ENCODE results near the gene CLMN.

The CLMN gene

GRCh38 chr14:95162641-95163040, 157.1 kb downstream of the CLMN start:
- no peaks in the 10 kb centered on the region for H3K79me2 ChIP-seq (ENCODE audit: control insufficient read depth, insufficient read depth, low read length, unreplicated experiment)
- H3K4me1 ChIP-seq (ENCODE audit: control insufficient read depth, insufficient read depth, low read length, unreplicated experiment), result no peaks in the 10 kb centered on the region
- no peak overlapping the region for H2AFZ ChIP-seq (ENCODE audit: low read length, unreplicated experiment)
- no peaks in the 10 kb centered on the region for H3K36me3 ChIP-seq (ENCODE audit: insufficient read depth, low read length)
- no peaks in the 10 kb centered on the region for H3K27me3 ChIP-seq (ENCODE audit: insufficient read depth, low read length)
- no peak overlapping the region for H3K27ac ChIP-seq (ENCODE audit: low read depth, low read length)
- H3K4me3 ChIP-seq (ENCODE audit: low read depth, low read length), result no peak overlapping the region

GRCh38 chr14:95157327-95158189, 162.2 kb downstream of the CLMN start, which contains the start of gene DICER1:
Gene DICER1 (minus strand): TSS chr14:95157529. CDS start chr14:95133458, 24,071 bp downstream.
- H3K36me3 ChIP-seq (ENCODE audit: insufficient read depth, low read length), result no peaks in the 10 kb centered on the region
- H3K4me1 ChIP-seq (ENCODE audit: control insufficient read depth, insufficient read depth, low read length, unreplicated experiment), result peaks cover 20% of the 10 kb centered on the region
- H3K27ac ChIP-seq (ENCODE audit: low read depth, low read length), result peak within 1 kb of the TSS; percentile 64
- peak within 1 kb of the TSS; percentile 85 for H2AFZ ChIP-seq (ENCODE audit: low read length, unreplicated experiment)
- peak within 1 kb of the TSS; percentile 76 for H3K4me3 ChIP-seq (ENCODE audit: low read depth, low read length)
- no peaks in the 10 kb centered on the region for H3K27me3 ChIP-seq (ENCODE audit: insufficient read depth, low read length)
- peaks cover 45% of the 10 kb centered on the region for H3K79me2 ChIP-seq (ENCODE audit: control insufficient read depth, insufficient read depth, low read length, unreplicated experiment)

GRCh38 chr14:95157048-95157326, 162.7 kb downstream of the CLMN start:
- H3K27me3 ChIP-seq (ENCODE audit: insufficient read depth, low read length), result no peaks in the 10 kb centered on the region
- H3K27ac ChIP-seq (ENCODE audit: low read depth, low read length), result peak overlapping the region; percentile 45; the same call in 1 of the 2 replicates
- no peaks in the 10 kb centered on the region for H3K36me3 ChIP-seq (ENCODE audit: insufficient read depth, low read length)
- peak overlapping the region; percentile 85 for H2AFZ ChIP-seq (ENCODE audit: low read length, unreplicated experiment)
- peaks cover 51% of the 10 kb centered on the region for H3K79me2 ChIP-seq (ENCODE audit: control insufficient read depth, insufficient read depth, low read length, unreplicated experiment)
- peaks cover 20% of the 10 kb centered on the region for H3K4me1 ChIP-seq (ENCODE audit: control insufficient read depth, insufficient read depth, low read length, unreplicated experiment)
- peak overlapping the region; percentile 76 for H3K4me3 ChIP-seq (ENCODE audit: low read depth, low read length)

- H3K79me2 ChIP-seq (ENCODE audit: control insufficient read depth, insufficient read depth, low read length, unreplicated experiment), result peaks cover 56% of the 10 kb centered on the region
- peak overlapping the region; percentile 76 for H3K4me3 ChIP-seq (ENCODE audit: low read depth, low read length)
- peak overlapping the region; percentile 85 for H2AFZ ChIP-seq (ENCODE audit: low read length, unreplicated experiment)
- H3K27me3 ChIP-seq (ENCODE audit: insufficient read depth, low read length), result no peaks in the 10 kb centered on the region
- no peaks in the 10 kb centered on the region for H3K36me3 ChIP-seq (ENCODE audit: insufficient read depth, low read length)
- peak overlapping the region; percentile 45; the same call in 1 of the 2 replicates for H3K27ac ChIP-seq (ENCODE audit: low read depth, low read length)
- peaks cover 20% of the 10 kb centered on the region for H3K4me1 ChIP-seq (ENCODE audit: control insufficient read depth, insufficient read depth, low read length, unreplicated experiment)
These were observed 163.3 kb downstream of the CLMN start for GRCh38 chr14:95156161-95157047.

- Histone ChIP-seq H3K4me1 (ENCODE audit: control insufficient read depth, insufficient read depth, low read length, unreplicated experiment) (peaks cover 20% of the 10 kb centered on the region), H3K79me2 (ENCODE audit: control insufficient read depth, insufficient read depth, low read length, unreplicated experiment) (peaks cover 69% of the 10 kb centered on the region)
These were observed 164.7 kb downstream of the CLMN start for GRCh38 chr14:95155045-95155444.

GRCh38 chr14:95153866-95154265, 165.8 kb downstream of the CLMN start:
- H3K4me1 ChIP-seq (ENCODE audit: control insufficient read depth, insufficient read depth, low read length, unreplicated experiment), result peaks cover 20% of the 10 kb centered on the region

More at GRCh38 chr14:95155045-95155444, 164.7 kb downstream of the CLMN start:
- no peaks in the 10 kb centered on the region for H3K27me3 ChIP-seq (ENCODE audit: insufficient read depth, low read length)
- no peak overlapping the region for H2AFZ ChIP-seq (ENCODE audit: low read length, unreplicated experiment)
- peak overlapping the region; percentile 76 for H3K4me3 ChIP-seq (ENCODE audit: low read depth, low read length)
- no peaks in the 10 kb centered on the region for H3K36me3 ChIP-seq (ENCODE audit: insufficient read depth, low read length)
- H3K27ac ChIP-seq (ENCODE audit: low read depth, low read length), result no peak overlapping the region

GRCh38 chr14:95151561-95151960, 168.1 kb downstream of the CLMN start:
- H3K79me2 ChIP-seq (ENCODE audit: control insufficient read depth, insufficient read depth, low read length, unreplicated experiment), result peaks cover 99% of the 10 kb centered on the region
- no peak overlapping the region for H2AFZ ChIP-seq (ENCODE audit: low read length, unreplicated experiment)
- no peaks in the 10 kb centered on the region for H3K36me3 ChIP-seq (ENCODE audit: insufficient read depth, low read length)
- H3K27me3 ChIP-seq (ENCODE audit: insufficient read depth, low read length), result no peaks in the 10 kb centered on the region
- peaks cover 20% of the 10 kb centered on the region for H3K4me1 ChIP-seq (ENCODE audit: control insufficient read depth, insufficient read depth, low read length, unreplicated experiment)
- H3K4me3 ChIP-seq (ENCODE audit: low read depth, low read length), result no peak overlapping the region
- H3K27ac ChIP-seq (ENCODE audit: low read depth, low read length), result no peak overlapping the region

More at GRCh38 chr14:95153866-95154265, 165.8 kb downstream of the CLMN start:
- Histone ChIP-seq H3K27ac (ENCODE audit: low read depth, low read length) (no peak overlapping the region), H3K79me2 (ENCODE audit: control insufficient read depth, insufficient read depth, low read length, unreplicated experiment) (peaks cover 81% of the 10 kb centered on the region), H3K36me3 (ENCODE audit: insufficient read depth, low read length) (no peaks in the 10 kb centered on the region), H2AFZ (ENCODE audit: low read length, unreplicated experiment) (no peak overlapping the region), H3K27me3 (ENCODE audit: insufficient read depth, low read length) (no peaks in the 10 kb centered on the region), H3K4me3 (ENCODE audit: low read depth, low read length) (peak overlapping the region; percentile 76; the same call in 1 of the 2 replicates)

- Histone ChIP-seq H3K79me2 (ENCODE audit: control insufficient read depth, insufficient read depth, low read length, unreplicated experiment) (peaks cover 99% of the 10 kb centered on the region), H3K4me3 (ENCODE audit: low read depth, low read length) (no peak overlapping the region), H3K4me1 (ENCODE audit: control insufficient read depth, insufficient read depth, low read length, unreplicated experiment) (peaks cover 20% of the 10 kb centered on the region), H3K27ac (ENCODE audit: low read depth, low read length) (no peak overlapping the region), H3K27me3 (ENCODE audit: insufficient read depth, low read length) (no peaks in the 10 kb centered on the region), H3K36me3 (ENCODE audit: insufficient read depth, low read length) (no peaks in the 10 kb centered on the region), H2AFZ (ENCODE audit: low read length, unreplicated experiment) (no peak overlapping the region)
These were observed 168.8 kb downstream of the CLMN start for GRCh38 chr14:95150910-95151309.

GRCh38 chr14:95149441-95149840, 170.3 kb downstream of the CLMN start:
- H3K27ac ChIP-seq (ENCODE audit: low read depth, low read length), result no peak overlapping the region
- no peak overlapping the region for H3K4me3 ChIP-seq (ENCODE audit: low read depth, low read length)
- no peak overlapping the region for H2AFZ ChIP-seq (ENCODE audit: low read length, unreplicated experiment)
- H3K27me3 ChIP-seq (ENCODE audit: insufficient read depth, low read length), result no peaks in the 10 kb centered on the region
- peaks cover 7% of the 10 kb centered on the region for H3K4me1 ChIP-seq (ENCODE audit: control insufficient read depth, insufficient read depth, low read length, unreplicated experiment)
- H3K36me3 ChIP-seq (ENCODE audit: insufficient read depth, low read length), result no peaks in the 10 kb centered on the region
- peaks cover 96% of the 10 kb centered on the region for H3K79me2 ChIP-seq (ENCODE audit: control insufficient read depth, insufficient read depth, low read length, unreplicated experiment)

GRCh38 chr14:95147597-95147996, 172.1 kb downstream of the CLMN start:
- Histone ChIP-seq H3K79me2 (ENCODE audit: control insufficient read depth, insufficient read depth, low read length, unreplicated experiment) (peaks cover 94% of the 10 kb centered on the region), H3K4me3 (ENCODE audit: low read depth, low read length) (no peak overlapping the region), H3K4me1 (ENCODE audit: control insufficient read depth, insufficient read depth, low read length, unreplicated experiment) (peaks cover 11% of the 10 kb centered on the region), H2AFZ (ENCODE audit: low read length, unreplicated experiment) (no peak overlapping the region), H3K36me3 (ENCODE audit: insufficient read depth, low read length) (no peaks in the 10 kb centered on the region), H3K27ac (ENCODE audit: low read depth, low read length) (no peak overlapping the region), H3K27me3 (ENCODE audit: insufficient read depth, low read length) (no peaks in the 10 kb centered on the region)
